Measurements from ENCODE around the gene FUT2.

Gene FUT2

DNA sequence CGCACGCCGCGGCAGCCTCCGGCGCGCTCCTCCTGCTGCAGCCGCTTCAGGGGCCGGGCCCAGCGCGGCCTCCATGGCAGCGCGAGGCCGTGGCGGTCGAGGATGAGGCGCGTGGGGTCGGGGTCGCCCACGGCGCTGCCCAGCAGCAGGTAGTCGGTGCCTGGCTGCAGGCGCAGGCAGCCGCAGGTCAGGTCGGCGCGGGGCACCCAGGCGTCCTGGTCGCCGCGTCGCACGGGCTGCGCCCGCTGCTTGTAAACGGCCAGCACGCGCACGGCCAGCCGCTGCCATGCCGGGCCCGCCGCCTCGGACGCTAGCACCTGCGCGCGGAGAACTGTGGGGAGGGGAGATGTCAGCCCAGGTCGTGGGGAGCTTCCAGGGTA, 34.1 kb upstream of the FUT2 start:
- Histone ChIP-seq H3K9me2 (replicated peaks; ENCODE audit: low read depth, low read length) (no peaks in the 10 kb centered on the region), H3K9me3 (ENCODE audit: insufficient read depth, low read depth, low read length) (no peaks in the 10 kb centered on the region), H3K36me3 (ENCODE audit: insufficient read depth, low read length) (no peaks in the 10 kb centered on the region), H3K79me2 (ENCODE audit: insufficient read depth, low read length) (no peaks in the 10 kb centered on the region), H3K4me3 (ENCODE audit: low read length, poor library complexity, severe bottlenecking) (no peak overlapping the region), H3K4me2 (ENCODE audit: low read depth, low read length, poor library complexity, severe bottlenecking) (no peak overlapping the region), H3F3A (ENCODE audit: low read depth) (no peaks in the 10 kb centered on the region), H2AFZ (ENCODE audit: low read length) (peak overlapping the region; percentile 99; the same call in 1 of the 2 replicates), H3K4me1 (ENCODE audit: insufficient read depth, low read length, poor library complexity, severe bottlenecking) (peaks cover 8% of the 10 kb centered on the region), H4K20me1 (ENCODE audit: insufficient read depth, low read length, poor library complexity, severe bottlenecking) (no peaks in the 10 kb centered on the region), H3K27me3 (ENCODE audit: insufficient read depth, low read length, poor library complexity, severe bottlenecking) (no peaks in the 10 kb centered on the region), H3K9ac (ENCODE audit: low read depth, low read length, poor library complexity, severe bottlenecking) (no peak overlapping the region)
- no peak for TF ChIP-seq EZH2phosphoT487 (IDR thresholded peaks at IDR 0.05; ENCODE audit: borderline replicate concordance)

DNA sequence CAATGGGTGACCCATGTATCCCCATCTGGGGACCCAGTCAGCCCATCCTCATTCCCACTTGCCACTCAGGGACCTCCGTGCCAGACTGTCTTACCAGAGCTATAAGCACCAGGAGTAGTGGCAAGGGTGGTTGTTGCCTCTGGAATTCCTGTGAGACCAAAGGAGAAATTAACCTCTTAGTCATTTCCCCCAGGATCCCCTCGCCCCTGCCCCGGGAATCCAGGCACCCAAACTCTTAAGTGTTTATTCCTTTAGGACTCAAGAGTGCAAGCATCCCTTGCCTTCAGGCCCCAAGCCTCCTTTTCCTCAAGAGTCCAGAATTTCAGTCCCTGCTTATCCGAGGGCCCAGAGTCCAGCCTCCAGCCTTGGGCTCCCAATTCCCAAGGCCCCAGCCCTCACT, 32.1 kb upstream of the FUT2 start:
- no peak overlapping the region for H3K9ac ChIP-seq (ENCODE audit: low read depth, low read length, poor library complexity, severe bottlenecking)
- no peak overlapping the region for H3K4me2 ChIP-seq (ENCODE audit: low read depth, low read length, poor library complexity, severe bottlenecking)
- no peak overlapping the region for H3K4me3 ChIP-seq (ENCODE audit: low read length, poor library complexity, severe bottlenecking)
- TF ChIP-seq, protein P1, sequence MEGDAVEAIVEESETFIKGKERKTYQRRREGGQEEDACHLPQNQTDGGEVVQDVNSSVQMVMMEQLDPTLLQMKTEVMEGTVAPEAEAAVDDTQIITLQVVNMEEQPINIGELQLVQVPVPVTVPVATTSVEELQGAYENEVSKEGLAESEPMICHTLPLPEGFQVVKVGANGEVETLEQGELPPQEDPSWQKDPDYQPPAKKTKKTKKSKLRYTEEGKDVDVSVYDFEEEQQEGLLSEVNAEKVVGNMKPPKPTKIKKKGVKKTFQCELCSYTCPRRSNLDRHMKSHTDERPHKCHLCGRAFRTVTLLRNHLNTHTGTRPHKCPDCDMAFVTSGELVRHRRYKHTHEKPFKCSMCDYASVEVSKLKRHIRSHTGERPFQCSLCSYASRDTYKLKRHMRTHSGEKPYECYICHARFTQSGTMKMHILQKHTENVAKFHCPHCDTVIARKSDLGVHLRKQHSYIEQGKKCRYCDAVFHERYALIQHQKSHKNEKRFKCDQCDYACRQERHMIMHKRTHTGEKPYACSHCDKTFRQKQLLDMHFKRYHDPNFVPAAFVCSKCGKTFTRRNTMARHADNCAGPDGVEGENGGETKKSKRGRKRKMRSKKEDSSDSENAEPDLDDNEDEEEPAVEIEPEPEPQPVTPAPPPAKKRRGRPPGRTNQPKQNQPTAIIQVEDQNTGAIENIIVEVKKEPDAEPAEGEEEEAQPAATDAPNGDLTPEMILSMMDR (conservative IDR thresholded peaks at IDR 0.05; ENCODE audit: low read length) = no peak
- no peak for TF ChIP-seq EZH2phosphoT487 (IDR thresholded peaks at IDR 0.05; ENCODE audit: borderline replicate concordance)
- no peaks in the 10 kb centered on the region for H4K20me1 ChIP-seq (ENCODE audit: insufficient read depth, low read length, poor library complexity, severe bottlenecking)
- no peaks in the 10 kb centered on the region for H3K27me3 ChIP-seq (ENCODE audit: insufficient read depth, low read length, poor library complexity, severe bottlenecking)
- peaks cover 8% of the 10 kb centered on the region for H3K4me1 ChIP-seq (ENCODE audit: insufficient read depth, low read length, poor library complexity, severe bottlenecking)
- H3K9me2 ChIP-seq (replicated peaks; ENCODE audit: low read depth, low read length) = no peaks in the 10 kb centered on the region
- no peaks in the 10 kb centered on the region for H3F3A ChIP-seq (ENCODE audit: low read depth)
- H3K36me3 ChIP-seq (ENCODE audit: insufficient read depth, low read length) = no peaks in the 10 kb centered on the region
- H3K79me2 ChIP-seq (ENCODE audit: insufficient read depth, low read length) = no peaks in the 10 kb centered on the region
- H3K9me3 ChIP-seq (ENCODE audit: insufficient read depth, low read depth, low read length) = no peaks in the 10 kb centered on the region
- H2AFZ ChIP-seq (ENCODE audit: low read length) = no peak overlapping the region

DNA sequence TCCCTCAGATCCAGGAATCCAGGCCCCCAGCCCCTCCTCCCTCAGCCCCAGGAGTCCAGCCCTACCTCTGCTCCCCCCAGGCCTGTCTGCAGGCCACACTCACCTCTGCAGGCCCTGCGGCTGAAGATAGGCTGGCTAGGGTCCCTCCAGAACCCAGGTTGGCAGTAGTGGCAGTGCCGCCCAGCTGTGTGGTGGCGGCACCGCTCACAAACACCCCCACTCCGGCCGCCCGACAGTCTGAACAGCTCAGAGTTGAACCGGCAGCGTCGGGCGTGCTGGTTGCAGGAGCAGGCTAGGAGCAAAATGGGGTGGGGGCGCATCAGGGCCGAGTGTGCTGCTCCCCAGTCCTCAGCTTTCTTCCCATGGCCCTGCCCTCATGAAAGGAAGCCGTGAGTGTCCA, 31.3 kb upstream of the FUT2 start:
- no peak overlapping the region for H3K4me2 ChIP-seq (ENCODE audit: low read depth, low read length, poor library complexity, severe bottlenecking)

GRCh38 chr19:48665786-48666185, 30.0 kb upstream of the FUT2 start:
- Histone ChIP-seq H2AFZ (ENCODE audit: low read length) (no peak overlapping the region), H3K4me3 (ENCODE audit: low read length, poor library complexity, severe bottlenecking) (no peak overlapping the region), H3K36me3 (ENCODE audit: insufficient read depth, low read length) (no peaks in the 10 kb centered on the region), H3F3A (ENCODE audit: low read depth) (no peaks in the 10 kb centered on the region), H3K27me3 (ENCODE audit: insufficient read depth, low read length, poor library complexity, severe bottlenecking) (no peaks in the 10 kb centered on the region), H3K9ac (ENCODE audit: low read depth, low read length, poor library complexity, severe bottlenecking) (no peak overlapping the region), H3K79me2 (ENCODE audit: insufficient read depth, low read length) (no peaks in the 10 kb centered on the region), H3K9me3 (ENCODE audit: insufficient read depth, low read depth, low read length) (no peaks in the 10 kb centered on the region), H3K9me2 (replicated peaks; ENCODE audit: low read depth, low read length) (no peaks in the 10 kb centered on the region), H4K20me1 (ENCODE audit: insufficient read depth, low read length, poor library complexity, severe bottlenecking) (no peaks in the 10 kb centered on the region), H3K4me2 (ENCODE audit: low read depth, low read length, poor library complexity, severe bottlenecking) (no peak overlapping the region), H3K4me1 (ENCODE audit: insufficient read depth, low read length, poor library complexity, severe bottlenecking) (peaks cover 6% of the 10 kb centered on the region)
- no peak for TF ChIP-seq EZH2phosphoT487 (IDR thresholded peaks at IDR 0.05; ENCODE audit: borderline replicate concordance)
- TF ChIP-seq, protein P1 (conservative IDR thresholded peaks at IDR 0.05; ENCODE audit: low read length) = no peak

More for the DNA sequence above, 31.3 kb upstream of the FUT2 start:
- Histone ChIP-seq H3K4me3 (ENCODE audit: low read length, poor library complexity, severe bottlenecking) (no peak overlapping the region), H3K79me2 (ENCODE audit: insufficient read depth, low read length) (no peaks in the 10 kb centered on the region), H3K27me3 (ENCODE audit: insufficient read depth, low read length, poor library complexity, severe bottlenecking) (no peaks in the 10 kb centered on the region), H4K20me1 (ENCODE audit: insufficient read depth, low read length, poor library complexity, severe bottlenecking) (no peaks in the 10 kb centered on the region), H3K9me3 (ENCODE audit: insufficient read depth, low read depth, low read length) (no peaks in the 10 kb centered on the region), H3K4me1 (ENCODE audit: insufficient read depth, low read length, poor library complexity, severe bottlenecking) (peaks cover 8% of the 10 kb centered on the region), H3F3A (ENCODE audit: low read depth) (no peaks in the 10 kb centered on the region), H3K36me3 (ENCODE audit: insufficient read depth, low read length) (no peaks in the 10 kb centered on the region), H3K9me2 (replicated peaks; ENCODE audit: low read depth, low read length) (no peaks in the 10 kb centered on the region), H3K9ac (ENCODE audit: low read depth, low read length, poor library complexity, severe bottlenecking) (no peak overlapping the region), H2AFZ (ENCODE audit: low read length) (no peak overlapping the region)
- TF ChIP-seq, protein P1 (conservative IDR thresholded peaks at IDR 0.05; ENCODE audit: low read length) = no peak
- no peak for TF ChIP-seq EZH2phosphoT487 (IDR thresholded peaks at IDR 0.05; ENCODE audit: borderline replicate concordance)

All from Loucy (cell line).